HUDEP-2 (cell line): ENCODE measurements around the gene TTC9B.
"Not testable (repeated sequence)": the region's sequence is repeated elsewhere in the genome, so short reads cannot be mapped to it uniquely, and the experiment has no call there.

Experiments used
- DNase-seq, 76 experiments: peaks; one replicate each; lab custom pipeline; 2025; ENCODE audit not compliant: unreplicated experiment in 76 of 76; lab: John Stamatoyannopoulos, UW

The TTC9B gene

DNA sequence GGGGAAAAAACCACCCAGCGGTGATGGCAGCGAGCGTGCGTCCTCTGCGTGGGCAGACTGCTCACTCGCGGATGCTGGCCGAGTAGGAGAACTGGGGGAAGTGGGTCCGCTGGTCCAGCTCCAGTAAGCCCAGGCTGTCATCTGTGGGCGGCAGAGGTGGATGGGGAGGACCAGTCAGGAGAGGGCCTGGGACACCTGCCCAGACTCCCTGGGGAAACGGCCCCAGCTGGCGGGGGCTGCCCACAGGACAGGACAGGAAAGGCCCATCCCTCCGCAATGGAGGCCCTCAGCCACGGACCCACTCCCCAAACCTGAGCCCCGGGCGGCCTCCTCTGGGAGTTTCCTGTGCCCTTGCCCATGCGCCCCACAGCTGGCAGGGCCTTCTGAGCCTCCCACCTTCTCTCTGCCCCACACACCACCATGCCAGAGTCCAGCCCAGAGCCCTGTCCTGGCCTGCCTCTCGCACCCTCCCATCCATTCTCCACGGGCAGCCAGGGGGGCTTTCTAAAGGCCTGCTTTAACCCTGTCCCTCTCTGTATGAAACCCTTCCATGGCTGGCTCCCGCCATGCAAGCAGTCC is 15.7 kb upstream of the TTC9B start:
- DNase-seq: no peak

DNA sequence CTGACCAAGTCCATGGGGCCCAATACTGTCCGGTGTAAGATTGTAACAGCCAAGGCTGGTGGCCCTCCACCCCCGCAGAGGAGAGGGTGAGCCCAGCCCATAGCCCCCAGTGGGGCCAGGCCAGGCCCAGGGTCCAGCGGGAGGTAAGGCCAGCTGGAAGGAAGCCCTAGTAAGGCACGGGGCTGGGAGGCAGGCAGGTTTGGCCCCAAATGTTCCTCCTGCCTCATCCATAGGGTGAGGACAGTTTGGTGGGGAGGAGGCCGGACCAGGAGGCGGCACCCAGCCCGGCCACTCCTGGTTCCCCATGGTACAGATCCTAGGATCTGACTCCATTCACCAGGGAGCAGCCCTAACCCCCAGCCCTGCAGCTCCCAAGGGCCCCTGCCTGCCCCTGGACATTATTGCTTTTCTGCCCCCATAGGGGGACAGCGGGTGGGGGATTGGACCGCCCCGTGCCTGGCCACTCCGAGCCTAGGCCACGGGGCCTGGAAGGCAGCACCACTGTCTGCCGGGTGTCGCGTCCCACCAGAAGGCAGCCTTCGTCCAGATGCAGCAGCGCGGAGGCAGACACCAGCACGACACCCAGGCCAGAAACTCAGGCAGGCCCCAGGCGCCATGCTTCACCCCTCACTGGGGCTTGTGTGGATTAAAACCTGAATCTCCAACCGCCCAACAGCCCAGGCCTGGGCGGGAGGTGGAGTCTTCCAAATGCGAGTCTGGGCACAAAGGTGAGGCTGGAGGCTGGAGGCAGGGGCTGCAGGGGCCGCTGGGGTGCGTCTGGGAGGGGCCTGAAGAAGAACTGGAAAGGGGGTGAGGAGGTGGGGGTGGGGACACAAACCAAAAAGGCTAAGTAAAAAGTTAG is 15.0 kb upstream of the TTC9B start:
- no peak for DNase-seq

GRCh38 chr19:40232479-40232878 is 14.3 kb upstream of the TTC9B start:
- no peak for DNase-seq

- DNase-seq: no peak
Measured at GRCh38 chr19:40231544-40232424, 13.6 kb upstream of the TTC9B start.

DNA sequence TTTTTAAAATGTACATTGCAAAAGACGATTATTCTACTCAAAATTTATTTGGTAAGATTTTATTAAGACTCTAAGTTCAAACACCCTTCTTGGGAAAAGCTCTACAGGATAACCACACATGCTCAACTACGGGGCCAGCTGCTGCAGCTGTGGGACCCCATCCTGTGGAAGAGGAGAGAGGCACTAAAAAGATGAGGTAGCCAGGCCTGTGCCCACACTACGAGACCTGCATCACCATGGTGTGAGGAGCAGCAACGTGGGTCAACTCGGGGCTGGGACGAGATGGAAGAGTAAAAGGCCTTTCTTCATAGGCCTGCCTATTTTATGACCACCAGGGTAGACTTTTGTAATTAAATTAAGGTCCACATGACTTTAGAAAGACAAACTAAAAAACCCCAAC is 12.9 kb upstream of the TTC9B start:
- DNase-seq: no peak

DNA sequence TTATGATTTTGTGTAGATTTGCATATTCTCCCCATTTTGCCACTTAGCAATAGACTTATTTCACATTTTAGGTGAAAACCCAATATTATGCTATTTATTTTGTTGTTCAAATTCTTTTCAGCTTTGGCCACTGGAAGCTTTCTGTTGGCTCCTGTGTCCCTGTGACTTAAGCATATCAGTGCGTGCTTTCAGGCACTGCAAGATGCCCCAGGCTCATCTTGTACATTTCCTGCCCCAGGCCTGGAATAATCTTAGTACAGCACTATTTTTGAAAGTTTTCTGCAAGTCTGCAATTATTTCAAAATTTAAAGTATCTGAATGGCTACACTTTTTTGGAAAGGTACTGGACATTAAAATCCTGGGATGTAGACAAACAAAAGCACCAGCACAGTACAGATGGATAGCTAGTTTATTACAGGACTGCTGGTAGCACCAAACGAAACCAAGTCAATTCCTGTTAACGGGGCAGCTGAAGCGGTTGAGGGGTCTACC is 11.8 kb upstream of the TTC9B start:
- no peak for DNase-seq

GRCh38 chr19:40229484-40229883 is 11.3 kb upstream of the TTC9B start:
- DNase-seq: peak in 3 of 76 experiments; percentile 13 to 24 (median 23)

DNA sequence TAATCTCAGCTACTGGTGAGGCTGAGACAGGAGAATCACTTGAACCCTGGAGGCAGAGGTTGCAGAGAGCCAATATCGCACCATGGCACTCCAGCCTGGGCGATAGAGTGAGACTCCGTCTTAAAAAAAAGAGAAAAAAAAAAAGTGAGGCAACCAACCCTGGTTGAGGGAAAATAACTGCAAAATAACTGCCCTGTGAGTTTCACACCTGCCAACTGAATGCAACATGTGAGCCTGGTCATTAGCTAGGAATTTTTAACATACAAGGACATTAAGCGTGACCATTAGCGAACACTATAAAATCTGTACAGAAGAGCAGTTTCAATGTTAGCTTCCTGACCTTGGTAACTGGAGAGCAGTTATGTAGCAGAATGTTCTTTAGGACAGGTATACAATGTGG is 10.7 kb upstream of the TTC9B start:
- DNase-seq: no peak

GRCh38 chr19:40228346-40228745 is 10.2 kb upstream of the TTC9B start:
- DNase-seq: peak in 1 of 76 experiments; percentile 7

GRCh38 chr19:40225440-40226305 is 7.5 kb upstream of the TTC9B start:
- DNase-seq: no peak

GRCh38 chr19:40224342-40225150 is 6.4 kb upstream of the TTC9B start:
- no peak for DNase-seq

- DNase-seq: no peak
Measured at GRCh38 chr19:40223135-40223822, 5.1 kb upstream of the TTC9B start.

GRCh38 chr19:40221858-40222619 is 3.9 kb upstream of the TTC9B start:
- peak in 73 of 76 experiments; percentile 19 to 85 (median 66) for DNase-seq

- no peak for DNase-seq
Measured at GRCh38 chr19:40220674-40221073, 2.5 kb upstream of the TTC9B start.

- DNase-seq: peak in 14 of 76 experiments; percentile 12 to 63 (median 35)
Measured at GRCh38 chr19:40219721-40220276, 1.6 kb upstream of the TTC9B start.

GRCh38 chr19:40219029-40219428 is 845 bp upstream of the TTC9B start:
- DNase-seq: not testable (repeated sequence)

DNA sequence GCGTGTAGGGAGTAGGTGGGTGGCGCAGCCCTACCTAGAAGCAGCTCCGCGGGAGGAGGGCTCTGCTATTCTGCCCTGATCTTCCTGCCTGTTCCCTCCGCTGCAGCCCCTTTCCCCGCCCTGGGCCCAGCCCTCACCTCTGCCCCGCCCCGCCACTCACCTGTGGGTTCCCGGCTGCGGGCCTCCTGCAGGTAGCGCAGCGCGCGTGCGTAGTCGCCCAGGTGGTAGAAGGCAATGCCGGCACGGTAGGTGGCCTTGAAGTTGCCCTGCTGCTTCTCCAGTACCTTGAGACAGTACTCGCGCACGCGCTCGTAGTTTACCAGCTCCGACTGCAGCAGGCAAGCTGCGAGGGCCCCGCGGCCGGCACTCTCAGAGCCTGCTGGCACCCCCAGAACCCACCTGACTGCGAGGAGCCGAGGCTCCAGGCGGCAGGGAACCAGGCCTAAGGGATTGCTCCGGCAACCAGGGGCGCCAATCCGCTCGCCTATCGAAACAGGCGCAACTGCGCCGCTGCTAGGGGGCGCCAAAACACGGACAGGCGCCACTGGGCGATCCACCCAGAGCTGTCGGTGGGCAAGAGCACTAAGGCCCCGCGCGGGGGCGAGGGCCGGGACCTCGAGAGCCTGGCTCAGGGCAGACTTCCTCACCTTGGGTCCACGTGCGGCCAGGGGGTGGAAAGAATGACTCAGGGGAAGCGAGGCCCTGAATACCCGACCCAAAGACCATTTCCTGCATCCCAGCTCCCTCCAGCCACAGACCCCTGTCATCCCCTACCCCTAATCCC is 965 bp downstream of the TTC9B start:
- peak in 6 of 76 experiments; percentile 19 to 43 (median 24) for DNase-seq
